Measurements from ENCODE around the gene FMN2.

FMN2 gene

DNA sequence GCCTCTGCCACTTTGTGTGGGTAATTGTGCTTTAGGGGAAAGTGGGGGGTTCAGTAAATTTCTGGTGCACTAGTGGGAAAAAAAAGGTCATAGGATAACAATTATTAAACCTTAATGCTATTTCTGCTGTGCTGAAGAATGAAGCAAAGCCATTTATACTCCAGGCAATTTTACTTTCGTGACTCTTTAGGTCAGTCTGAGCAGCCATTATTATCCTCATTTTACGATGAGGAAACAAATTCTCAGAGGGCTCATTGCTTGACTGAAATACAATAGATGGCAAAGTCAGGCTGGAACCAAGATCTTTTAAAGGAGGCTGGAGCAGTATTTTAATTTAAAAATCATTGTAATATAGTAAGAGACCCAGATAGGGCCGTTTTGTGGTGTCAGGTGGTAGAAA is 272.2 kb downstream of the FMN2 start:
- Histone ChIP-seq H3K9me3 (ENCODE audit: control insufficient read depth, insufficient read depth, low read depth, low read length) (no peaks in the 10 kb centered on the region), H3K27ac (ENCODE audit: low read depth, low read length) (no peak overlapping the region), H3K36me3 (ENCODE audit: control insufficient read depth, insufficient read depth, low read length) (no peaks in the 10 kb centered on the region), H3K4me3 (ENCODE audit: low read depth, low read length) (no peak overlapping the region), H3K4me1 (ENCODE audit: control insufficient read depth, insufficient read depth, low read length) (no peaks in the 10 kb centered on the region), H3K27me3 (ENCODE audit: control insufficient read depth, insufficient read depth, low read length) (no peaks in the 10 kb centered on the region), H3K9ac (ENCODE audit: low read length) (no peak overlapping the region)

DNA sequence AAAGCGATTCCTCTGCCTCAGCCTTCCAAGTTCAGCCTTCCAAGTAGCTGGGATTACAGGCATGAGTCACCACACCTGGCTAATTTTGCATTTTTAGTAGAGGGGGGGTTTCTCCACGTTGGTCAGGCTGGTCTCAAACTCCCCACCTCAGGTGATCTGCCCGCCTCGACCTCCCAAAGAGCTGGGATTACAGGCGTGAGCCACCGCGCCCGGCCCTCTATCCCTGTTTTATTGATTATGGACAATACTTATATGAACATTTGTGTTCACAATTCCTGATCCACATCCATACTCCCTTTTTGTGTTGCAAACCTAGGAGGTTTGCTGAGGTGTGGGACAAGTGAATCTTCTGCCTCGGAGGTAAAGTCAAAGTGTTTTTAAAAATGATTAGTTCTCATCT is 275.0 kb downstream of the FMN2 start:
- Histone ChIP-seq H3K4me3 (ENCODE audit: low read depth, low read length) (no peak overlapping the region), H3K36me3 (ENCODE audit: control insufficient read depth, insufficient read depth, low read length) (no peaks in the 10 kb centered on the region), H3K9ac (ENCODE audit: low read length) (no peak overlapping the region), H3K27ac (ENCODE audit: low read depth, low read length) (no peak overlapping the region), H3K4me1 (ENCODE audit: control insufficient read depth, insufficient read depth, low read length) (no peaks in the 10 kb centered on the region), H3K27me3 (ENCODE audit: control insufficient read depth, insufficient read depth, low read length) (no peaks in the 10 kb centered on the region), H3K9me3 (ENCODE audit: control insufficient read depth, insufficient read depth, low read depth, low read length) (no peaks in the 10 kb centered on the region)

DNA sequence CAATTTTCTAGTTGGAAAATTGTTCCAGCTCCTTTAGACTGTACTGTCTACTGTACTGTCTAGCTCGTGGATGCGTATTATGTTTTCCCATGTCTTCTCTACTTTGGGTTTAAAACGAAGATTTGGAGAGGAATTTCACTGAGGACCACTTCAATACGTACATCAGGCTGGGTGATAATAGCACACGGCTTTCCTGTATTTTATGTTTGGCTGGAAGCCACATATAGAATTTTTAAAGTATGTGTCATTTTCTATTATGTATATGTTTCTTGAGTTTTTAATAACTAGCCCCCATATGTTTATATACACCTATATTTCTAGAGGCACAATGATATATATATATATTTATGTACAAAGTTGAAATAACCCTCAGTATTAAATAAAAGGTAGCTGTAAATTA is 293.9 kb downstream of the FMN2 start:
- no peaks in the 10 kb centered on the region for H3K36me3 ChIP-seq (ENCODE audit: control insufficient read depth, insufficient read depth, low read length)
- no peak overlapping the region for H3K9ac ChIP-seq (ENCODE audit: low read length)
- H3K27ac ChIP-seq (ENCODE audit: low read depth, low read length) = no peak overlapping the region
- peaks cover 9% of the 10 kb centered on the region for H3K9me3 ChIP-seq (ENCODE audit: control insufficient read depth, insufficient read depth, low read depth, low read length)
- no peaks in the 10 kb centered on the region for H3K27me3 ChIP-seq (ENCODE audit: control insufficient read depth, insufficient read depth, low read length)
- no peaks in the 10 kb centered on the region for H3K4me1 ChIP-seq (ENCODE audit: control insufficient read depth, insufficient read depth, low read length)
- H3K4me3 ChIP-seq (ENCODE audit: low read depth, low read length) = no peak overlapping the region

DNA sequence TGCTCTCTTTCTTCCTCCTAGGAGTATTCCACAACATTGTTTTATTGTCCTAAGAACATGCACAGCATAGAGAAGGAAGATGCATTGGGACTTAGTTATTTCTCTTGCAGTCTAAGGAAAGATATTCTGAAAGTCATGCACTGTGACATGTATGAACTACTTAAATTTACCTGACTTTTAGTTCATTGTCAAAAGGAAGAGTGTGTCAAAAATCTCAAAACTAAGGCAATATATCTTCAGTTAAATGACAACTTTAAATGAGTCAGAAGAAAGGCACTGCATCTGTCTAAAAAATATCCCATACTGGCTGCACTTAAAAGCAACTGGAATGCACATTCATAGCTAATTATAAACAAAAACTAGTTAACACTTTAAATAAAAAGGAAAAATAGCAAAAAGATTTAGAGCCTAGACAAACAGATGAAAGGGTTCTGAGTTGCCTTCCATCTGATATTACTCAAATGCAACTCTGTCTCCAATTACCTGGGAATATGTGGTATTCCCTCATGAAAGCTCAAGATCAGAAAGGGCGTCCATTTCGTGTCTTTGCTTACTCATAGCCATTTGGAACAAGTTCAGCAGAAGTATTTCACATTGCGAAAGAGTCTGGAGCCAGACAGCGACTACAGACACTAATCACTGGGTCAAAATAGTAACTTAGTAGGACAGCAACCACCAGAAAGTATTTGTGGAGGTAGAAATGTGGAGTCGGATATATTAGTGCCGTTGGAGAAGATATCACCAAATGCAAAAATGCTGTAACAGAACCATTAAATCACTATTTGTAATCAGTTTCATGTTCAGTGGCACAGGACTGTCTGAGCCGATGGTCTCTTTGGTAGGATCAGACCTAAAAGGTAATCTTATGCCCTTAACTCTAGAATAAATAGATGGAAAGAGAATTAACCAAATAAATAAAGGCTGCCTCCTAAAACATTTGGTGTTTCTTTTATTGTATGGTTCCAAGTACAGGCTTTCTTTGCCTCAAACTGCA is 294.6 kb downstream of the FMN2 start:
- Histone ChIP-seq H3K4me1 (ENCODE audit: control insufficient read depth, insufficient read depth, low read length) (no peaks in the 10 kb centered on the region), H3K27ac (ENCODE audit: low read depth, low read length) (no peak overlapping the region), H3K9me3 (ENCODE audit: control insufficient read depth, insufficient read depth, low read depth, low read length) (peaks cover 5% of the 10 kb centered on the region), H3K27me3 (ENCODE audit: control insufficient read depth, insufficient read depth, low read length) (no peaks in the 10 kb centered on the region), H3K9ac (ENCODE audit: low read length) (no peak overlapping the region), H3K36me3 (ENCODE audit: control insufficient read depth, insufficient read depth, low read length) (no peaks in the 10 kb centered on the region), H3K4me3 (ENCODE audit: low read depth, low read length) (no peak overlapping the region)

DNA sequence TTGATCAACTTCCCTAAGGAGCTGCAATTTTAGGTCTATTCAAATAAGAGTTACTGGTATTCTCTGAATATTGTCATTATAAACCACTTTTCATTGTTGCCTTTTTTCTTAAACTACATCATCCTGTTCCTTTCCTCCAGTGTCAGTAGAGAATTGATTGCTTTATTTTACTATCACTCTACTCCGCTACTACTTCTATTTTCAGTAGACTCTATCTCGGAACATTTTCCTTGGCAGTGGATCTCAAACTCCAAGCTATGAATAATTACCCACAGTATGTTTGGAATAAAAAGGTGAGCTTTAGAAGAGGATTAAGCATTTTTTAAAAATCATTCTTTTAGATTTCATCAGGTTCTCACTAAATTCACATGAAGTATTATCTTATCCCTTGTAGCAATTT is 295.4 kb downstream of the FMN2 start:
- no peaks in the 10 kb centered on the region for H3K9me3 ChIP-seq (ENCODE audit: control insufficient read depth, insufficient read depth, low read depth, low read length)
- H3K36me3 ChIP-seq (ENCODE audit: control insufficient read depth, insufficient read depth, low read length) = no peaks in the 10 kb centered on the region
- H3K27me3 ChIP-seq (ENCODE audit: control insufficient read depth, insufficient read depth, low read length) = no peaks in the 10 kb centered on the region
- H3K27ac ChIP-seq (ENCODE audit: low read depth, low read length) = no peak overlapping the region
- H3K9ac ChIP-seq (ENCODE audit: low read length) = no peak overlapping the region
- no peak overlapping the region for H3K4me3 ChIP-seq (ENCODE audit: low read depth, low read length)
- H3K4me1 ChIP-seq (ENCODE audit: control insufficient read depth, insufficient read depth, low read length) = no peaks in the 10 kb centered on the region

DNA sequence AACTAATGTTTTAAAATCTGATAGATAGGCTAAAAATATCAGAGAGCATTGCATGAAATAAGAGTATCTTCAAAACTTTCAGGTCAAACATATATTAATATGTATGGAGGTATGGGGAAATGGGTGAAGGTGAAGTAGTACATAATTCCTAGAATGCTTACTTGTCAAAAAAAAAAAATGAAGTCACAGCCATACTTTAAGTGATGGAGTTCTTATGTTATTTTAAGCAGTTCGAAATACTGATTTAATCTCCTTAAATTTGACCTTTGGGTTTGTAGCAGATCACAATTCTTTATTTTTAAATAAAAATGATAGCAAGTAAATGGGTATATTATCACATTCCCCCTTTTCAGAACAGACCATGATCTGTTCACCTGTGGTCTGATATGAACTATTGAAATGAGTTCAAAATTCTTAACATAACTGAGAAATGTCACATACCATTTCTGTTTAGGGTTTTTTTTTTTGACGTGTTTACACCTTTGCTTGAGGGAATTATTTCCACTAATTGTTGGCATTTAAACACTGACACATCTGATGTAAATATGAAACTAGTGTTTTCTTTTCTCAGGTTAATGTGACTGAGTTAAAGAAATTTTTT is 300.1 kb downstream of the FMN2 start:
- no peaks in the 10 kb centered on the region for H3K4me1 ChIP-seq (ENCODE audit: control insufficient read depth, insufficient read depth, low read length)
- H3K9ac ChIP-seq (ENCODE audit: low read length) = no peak overlapping the region
- no peaks in the 10 kb centered on the region for H3K9me3 ChIP-seq (ENCODE audit: control insufficient read depth, insufficient read depth, low read depth, low read length)
- H3K27ac ChIP-seq (ENCODE audit: low read depth, low read length) = no peak overlapping the region
- no peaks in the 10 kb centered on the region for H3K27me3 ChIP-seq (ENCODE audit: control insufficient read depth, insufficient read depth, low read length)
- no peak overlapping the region for H3K4me3 ChIP-seq (ENCODE audit: low read depth, low read length)
- no peaks in the 10 kb centered on the region for H3K36me3 ChIP-seq (ENCODE audit: control insufficient read depth, insufficient read depth, low read length)

DNA sequence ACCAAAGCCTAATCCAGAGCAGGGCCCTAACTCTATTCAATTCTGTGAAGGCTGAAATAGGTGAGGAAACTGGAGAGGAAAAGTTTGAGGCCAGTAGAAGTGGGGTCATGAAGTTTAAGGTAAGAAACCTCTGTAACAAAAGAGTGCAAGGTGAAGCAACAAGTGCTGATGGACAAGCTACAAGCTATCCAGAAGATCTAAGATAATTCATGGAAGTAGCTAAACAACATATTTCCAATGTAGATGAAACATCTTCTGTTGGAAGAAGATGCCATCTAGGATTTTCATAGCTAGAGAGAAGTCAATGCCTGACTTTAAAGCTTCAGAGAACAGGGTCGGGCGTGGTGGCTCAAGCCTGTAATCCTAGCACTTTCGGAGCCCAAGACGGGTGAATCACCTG is 302.7 kb downstream of the FMN2 start:
- H3K27me3 ChIP-seq (ENCODE audit: control insufficient read depth, insufficient read depth, low read length) = no peaks in the 10 kb centered on the region
- no peaks in the 10 kb centered on the region; the same call in 1 of the 2 replicates for H3K4me1 ChIP-seq (ENCODE audit: control insufficient read depth, insufficient read depth, low read length)
- H3K4me3 ChIP-seq (ENCODE audit: low read depth, low read length) = no peak overlapping the region
- no peak overlapping the region for H3K9ac ChIP-seq (ENCODE audit: low read length)
- no peaks in the 10 kb centered on the region for H3K36me3 ChIP-seq (ENCODE audit: control insufficient read depth, insufficient read depth, low read length)
- no peak overlapping the region for H3K27ac ChIP-seq (ENCODE audit: low read depth, low read length)
- no peaks in the 10 kb centered on the region for H3K9me3 ChIP-seq (ENCODE audit: control insufficient read depth, insufficient read depth, low read depth, low read length)

DNA sequence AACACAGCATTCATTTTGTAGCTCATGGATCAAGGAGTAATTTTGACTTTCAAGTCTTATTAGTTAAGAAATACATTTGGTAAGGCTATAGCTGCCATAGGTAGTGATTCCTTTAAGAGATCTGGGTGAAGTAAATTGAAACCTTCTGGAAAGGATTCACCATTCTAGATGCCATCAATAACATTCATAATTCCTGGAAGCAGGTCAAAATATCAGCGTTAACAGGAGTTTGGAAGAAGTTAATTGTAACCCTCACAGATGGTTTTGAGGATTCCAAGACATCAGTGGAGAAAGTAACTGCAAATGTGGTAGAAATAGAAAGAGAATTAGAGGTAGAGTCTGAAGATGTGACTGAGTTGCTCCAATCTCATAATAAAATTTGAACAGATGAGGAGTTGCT is 303.7 kb downstream of the FMN2 start:
- H3K36me3 ChIP-seq (ENCODE audit: control insufficient read depth, insufficient read depth, low read length) = no peaks in the 10 kb centered on the region
- H3K9me3 ChIP-seq (ENCODE audit: control insufficient read depth, insufficient read depth, low read depth, low read length) = no peaks in the 10 kb centered on the region
- no peak overlapping the region for H3K27ac ChIP-seq (ENCODE audit: low read depth, low read length)
- H3K4me3 ChIP-seq (ENCODE audit: low read depth, low read length) = no peak overlapping the region
- no peaks in the 10 kb centered on the region for H3K27me3 ChIP-seq (ENCODE audit: control insufficient read depth, insufficient read depth, low read length)
- no peak overlapping the region for H3K9ac ChIP-seq (ENCODE audit: low read length)
- H3K4me1 ChIP-seq (ENCODE audit: control insufficient read depth, insufficient read depth, low read length) = no peaks in the 10 kb centered on the region; the same call in 1 of the 2 replicates

DNA sequence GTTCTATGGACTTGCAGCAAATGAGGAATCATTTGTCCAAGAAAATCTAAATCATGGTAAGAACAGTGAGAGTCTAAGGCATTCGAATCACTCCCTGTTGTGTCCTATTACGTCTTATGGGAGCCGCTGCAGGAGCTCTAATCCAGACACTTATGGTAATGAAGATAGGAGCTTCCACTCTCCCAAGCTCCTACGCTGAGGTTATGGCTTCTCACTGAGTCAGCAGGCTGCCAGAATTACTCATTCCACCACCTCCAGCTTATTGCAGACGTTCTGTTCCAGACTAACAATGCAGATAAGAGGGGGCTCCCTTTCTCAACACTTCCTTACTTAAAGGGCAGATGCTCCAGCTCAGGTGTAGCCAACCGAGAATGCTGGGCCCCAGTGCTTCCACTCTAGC is 307.7 kb downstream of the FMN2 start:
- Histone ChIP-seq H3K4me3 (ENCODE audit: low read depth, low read length) (no peak overlapping the region), H3K9me3 (ENCODE audit: control insufficient read depth, insufficient read depth, low read depth, low read length) (no peaks in the 10 kb centered on the region), H3K9ac (ENCODE audit: low read length) (no peak overlapping the region), H3K27ac (ENCODE audit: low read depth, low read length) (no peak overlapping the region), H3K27me3 (ENCODE audit: control insufficient read depth, insufficient read depth, low read length) (no peaks in the 10 kb centered on the region), H3K4me1 (ENCODE audit: control insufficient read depth, insufficient read depth, low read length) (no peaks in the 10 kb centered on the region; the same call in 1 of the 2 replicates), H3K36me3 (ENCODE audit: control insufficient read depth, insufficient read depth, low read length) (no peaks in the 10 kb centered on the region)

DNA sequence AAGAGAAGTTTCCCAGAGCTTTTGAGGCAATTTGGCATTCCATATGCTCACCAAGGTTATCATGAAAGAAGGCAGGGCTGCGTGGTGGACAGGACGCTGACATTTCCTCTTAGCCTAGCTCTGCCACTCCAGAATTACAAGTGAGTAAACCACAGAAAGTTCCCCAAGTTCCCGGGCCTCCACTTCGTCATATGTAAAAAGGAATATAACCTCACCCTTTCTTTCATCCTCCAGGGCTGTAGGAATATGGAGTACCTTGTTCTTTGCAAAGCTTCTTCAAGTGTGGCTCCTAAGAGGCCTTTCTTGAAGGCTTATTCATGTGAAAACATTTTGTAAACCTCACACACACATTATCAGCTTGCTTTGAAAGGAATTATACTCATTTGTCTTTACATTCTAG is 310.0 kb downstream of the FMN2 start:
- no peak overlapping the region for H3K9ac ChIP-seq (ENCODE audit: low read length)
- no peaks in the 10 kb centered on the region for H3K9me3 ChIP-seq (ENCODE audit: control insufficient read depth, insufficient read depth, low read depth, low read length)
- H3K36me3 ChIP-seq (ENCODE audit: control insufficient read depth, insufficient read depth, low read length) = no peaks in the 10 kb centered on the region
- H3K27me3 ChIP-seq (ENCODE audit: control insufficient read depth, insufficient read depth, low read length) = no peaks in the 10 kb centered on the region
- H3K4me1 ChIP-seq (ENCODE audit: control insufficient read depth, insufficient read depth, low read length) = no peaks in the 10 kb centered on the region; the same call in 1 of the 2 replicates
- H3K4me3 ChIP-seq (ENCODE audit: low read depth, low read length) = no peak overlapping the region
- no peak overlapping the region for H3K27ac ChIP-seq (ENCODE audit: low read depth, low read length)

DNA sequence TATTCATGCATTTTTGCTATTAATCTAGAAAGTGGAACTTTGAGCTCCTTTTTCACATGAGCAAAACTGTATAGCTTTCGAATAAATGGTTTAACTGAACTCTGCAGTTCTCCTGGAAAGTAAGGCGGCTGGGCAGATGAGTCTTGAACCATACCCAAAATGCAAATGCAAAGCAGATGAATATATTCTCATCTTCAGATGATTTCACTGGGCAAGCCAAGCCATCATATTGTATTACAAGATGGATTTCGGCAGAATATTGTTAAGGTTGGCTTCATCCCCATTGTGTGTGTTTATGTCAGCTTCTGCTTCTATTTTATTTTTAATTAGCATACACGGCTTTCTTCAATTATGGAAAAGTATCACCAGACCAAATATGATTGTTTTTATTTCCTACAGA is 310.6 kb downstream of the FMN2 start:
- Histone ChIP-seq H3K27ac (ENCODE audit: low read depth, low read length) (no peak overlapping the region), H3K9me3 (ENCODE audit: control insufficient read depth, insufficient read depth, low read depth, low read length) (no peaks in the 10 kb centered on the region), H3K4me1 (ENCODE audit: control insufficient read depth, insufficient read depth, low read length) (no peaks in the 10 kb centered on the region; the same call in 1 of the 2 replicates), H3K4me3 (ENCODE audit: low read depth, low read length) (no peak overlapping the region), H3K36me3 (ENCODE audit: control insufficient read depth, insufficient read depth, low read length) (no peaks in the 10 kb centered on the region), H3K9ac (ENCODE audit: low read length) (no peak overlapping the region), H3K27me3 (ENCODE audit: control insufficient read depth, insufficient read depth, low read length) (no peaks in the 10 kb centered on the region)
